Liver (tissue), 9 donors: ENCODE results near the gene COPA. TPM values are rescaled to one million over a fixed set of nuclear protein-coding genes. Genes with fewer than 3 reads are reported as not detected.

Experiments
- DNase-seq: peaks from one replicate; pipeline ENCODE4 v3.0.0-alpha.2; 2017; ENCODE audit warnings: low spot score
- H3K27ac ChIP-seq, 2 donors: one replicate each; pipeline ENCODE4 v1.7.0; 2013; ENCODE audit warnings: inconsistent platforms in 2 of 2, low read length in 2 of 2, control low read depth in 1 of 2, low read depth in 1 of 2, mild to moderate bottlenecking in 1 of 2
- H3K27me3 ChIP-seq, 4 donors: one replicate each; pipeline versions ENCODE4 v1.6.1 to v1.7.0; 2013; ENCODE audit warnings: low read length in 3 of 4, inconsistent platforms in 1 of 4, mild to moderate bottlenecking in 1 of 4, moderate library complexity in 1 of 4; ENCODE audit not compliant: control insufficient read depth in 4 of 4, insufficient read depth in 4 of 4
- H3K36me3 ChIP-seq, 4 donors: one replicate each; pipeline versions ENCODE4 v1.6.1 to v1.7.0; 2013; ENCODE audit warnings: low read length in 3 of 4, mild to moderate bottlenecking in 3 of 4, low read depth in 1 of 4, moderate library complexity in 1 of 4; ENCODE audit not compliant: control insufficient read depth in 4 of 4, insufficient read depth in 3 of 4
- H3K4me1 ChIP-seq, 4 donors: one replicate each; pipeline versions ENCODE4 v1.6.1 to v1.7.0; 2013; ENCODE audit warnings: low read length in 3 of 4, mild to moderate bottlenecking in 3 of 4, moderate library complexity in 1 of 4; ENCODE audit not compliant: control insufficient read depth in 4 of 4, insufficient read depth in 4 of 4
- H3K4me3 ChIP-seq, 3 donors: one replicate each; pipeline versions ENCODE4 v1.6.1 to v1.7.0; 2013; ENCODE audit warnings: low read length in 3 of 3, control low read depth in 1 of 3, low read depth in 1 of 3, mild to moderate bottlenecking in 1 of 3
- H3K9ac ChIP-seq, 2 donors: one replicate each; pipeline ENCODE4 v1.7.0; 2013; ENCODE audit warnings: low read length in 2 of 2, mild to moderate bottlenecking in 2 of 2, moderate library complexity in 2 of 2, control low read depth in 1 of 2, low read depth in 1 of 2
- H3K9me3 ChIP-seq, 4 donors: one replicate each; pipeline versions ENCODE4 v1.6.1 to v1.7.0; 2013; ENCODE audit warnings: low read length in 3 of 4; ENCODE audit not compliant: control insufficient read depth in 4 of 4
- EGR1 ChIP-seq, 2 donors: IDR thresholded peaks; 2 replicates each; pipeline ENCODE4 v1.6.1; 2016 to 2018; ENCODE audit warnings: antibody characterized with exemption in 2 of 2, low read depth in 2 of 2
- FOXA1 ChIP-seq: IDR thresholded peaks from 2 replicates; pipeline ENCODE4 v1.6.1; 2016; ENCODE audit warnings: antibody characterized with exemption
- FOXA2 ChIP-seq: IDR thresholded peaks from 2 replicates; pipeline ENCODE4 v1.6.1; 2016; ENCODE audit warnings: antibody characterized with exemption
- GABPA ChIP-seq, 2 donors: IDR thresholded peaks in 1 of 2; conservative IDR thresholded peaks in 1 of 2; 2 replicates each; pipeline ENCODE4 v1.6.1; 2016; ENCODE audit warnings: antibody characterized with exemption in 2 of 2, mild to moderate bottlenecking in 1 of 2, moderate library complexity in 1 of 2
- HNF4A ChIP-seq, 2 donors: conservative IDR thresholded peaks; 2 replicates each; pipeline ENCODE4 v1.6.1; 2016; ENCODE audit warnings: antibody characterized with exemption in 2 of 2, mild to moderate bottlenecking in 2 of 2
- HNF4G ChIP-seq: IDR thresholded peaks from 2 replicates; pipeline ENCODE4 v1.6.1; 2016; ENCODE audit warnings: antibody characterized with exemption
- JUND ChIP-seq, 2 donors: IDR thresholded peaks; 2 replicates each; pipeline ENCODE4 v1.6.1; 2016; ENCODE audit warnings: antibody characterized with exemption in 2 of 2
- NR2F2 ChIP-seq: IDR thresholded peaks from 2 replicates; pipeline ENCODE4 v1.6.1; 2016; ENCODE audit warnings: antibody characterized with exemption
- RAD21 ChIP-seq, 2 donors: IDR thresholded peaks; 2 replicates each; pipeline ENCODE4 v1.6.1; 2016; ENCODE audit warnings: antibody characterized with exemption in 2 of 2, mild to moderate bottlenecking in 2 of 2
- RXRA ChIP-seq, 2 donors: IDR thresholded peaks; 2 replicates each; pipeline ENCODE4 v1.6.1; 2017 to 2018; ENCODE audit warnings: antibody characterized with exemption in 2 of 2, mild to moderate bottlenecking in 1 of 2
- SP1 ChIP-seq: IDR thresholded peaks from 2 replicates; pipeline ENCODE4 v1.6.1; 2018; ENCODE audit warnings: antibody characterized with exemption, mild to moderate bottlenecking
- TAF1 ChIP-seq: conservative IDR thresholded peaks from 2 replicates; pipeline ENCODE4 v1.6.1; 2016; ENCODE audit warnings: antibody characterized with exemption, mild to moderate bottlenecking
- YY1 ChIP-seq: IDR thresholded peaks from 2 replicates; pipeline ENCODE4 v1.6.1; 2016; ENCODE audit warnings: antibody characterized with exemption, mild to moderate bottlenecking
- WGBS: extraction: QIAGEN DNeasy Blood & Tissue Kit; methylation state at CpG from one replicate; pipeline ENCODE4 v1.1.7; 2013; 5-methylcytosine and 5-hydroxymethylcytosine counted together
- polyA plus RNA-seq, 2 donors: library from polyadenylated mRNA; stranded (reverse) in 1 of 2; unstranded in 1 of 2; fragments of 200-250 nt in 1 of 2; fragments of >200 nt in 1 of 2; fragmentation: Nextera tagmentation in 1 of 2; extraction: Ambion mirVana in 1 of 2; gene quantifications; one replicate each; pipeline versions ENCODE4 v1.2.1 to v1.2.3, GENCODE V29; 2013 to 2015
- total RNA-seq, 2 donors: library from RNA; depleted of rRNA; stranded (reverse); fragments of >200 nt; gene quantifications; one replicate each; pipeline ENCODE4 v1.2.3, GENCODE V29; 2014
- TF ChIP-seq, protein P1 (sequence below): IDR thresholded peaks from 2 replicates; pipeline ENCODE4 v1.6.1; 2016; ENCODE audit warnings: antibody characterized with exemption
- TF ChIP-seq, protein P2 (sequence below): IDR thresholded peaks from 2 replicates; pipeline ENCODE4 v1.6.1; 2016; ENCODE audit warnings: antibody characterized with exemption, mild to moderate bottlenecking
- TF ChIP-seq, protein P3 (sequence below): IDR thresholded peaks from 2 replicates; pipeline ENCODE4 v1.6.1; 2016; ENCODE audit warnings: antibody characterized with exemption
- TF ChIP-seq, protein P4 (sequence below): IDR thresholded peaks from 2 replicates; pipeline ENCODE4 v1.6.1; 2016; ENCODE audit warnings: antibody characterized with exemption
- TF ChIP-seq, protein P5 (sequence below): fragments of 150-350 bp; IDR thresholded peaks from 2 replicates; pipeline ENCODE4 v1.5.1; 2017; ENCODE audit warnings: improper control_type of control experiment, low read depth, low read length; ENCODE audit not compliant: missing input control
- donor health status: healthy.
- donor health status: healthy.
- donor health status: healthy.
- donor health status: healthy.
- donor health status: healthy.

Gene COPA
- total and polyA plus RNA-seq, 4 donors = 46.8 to 145 (median 75.9) TPM

DNA sequence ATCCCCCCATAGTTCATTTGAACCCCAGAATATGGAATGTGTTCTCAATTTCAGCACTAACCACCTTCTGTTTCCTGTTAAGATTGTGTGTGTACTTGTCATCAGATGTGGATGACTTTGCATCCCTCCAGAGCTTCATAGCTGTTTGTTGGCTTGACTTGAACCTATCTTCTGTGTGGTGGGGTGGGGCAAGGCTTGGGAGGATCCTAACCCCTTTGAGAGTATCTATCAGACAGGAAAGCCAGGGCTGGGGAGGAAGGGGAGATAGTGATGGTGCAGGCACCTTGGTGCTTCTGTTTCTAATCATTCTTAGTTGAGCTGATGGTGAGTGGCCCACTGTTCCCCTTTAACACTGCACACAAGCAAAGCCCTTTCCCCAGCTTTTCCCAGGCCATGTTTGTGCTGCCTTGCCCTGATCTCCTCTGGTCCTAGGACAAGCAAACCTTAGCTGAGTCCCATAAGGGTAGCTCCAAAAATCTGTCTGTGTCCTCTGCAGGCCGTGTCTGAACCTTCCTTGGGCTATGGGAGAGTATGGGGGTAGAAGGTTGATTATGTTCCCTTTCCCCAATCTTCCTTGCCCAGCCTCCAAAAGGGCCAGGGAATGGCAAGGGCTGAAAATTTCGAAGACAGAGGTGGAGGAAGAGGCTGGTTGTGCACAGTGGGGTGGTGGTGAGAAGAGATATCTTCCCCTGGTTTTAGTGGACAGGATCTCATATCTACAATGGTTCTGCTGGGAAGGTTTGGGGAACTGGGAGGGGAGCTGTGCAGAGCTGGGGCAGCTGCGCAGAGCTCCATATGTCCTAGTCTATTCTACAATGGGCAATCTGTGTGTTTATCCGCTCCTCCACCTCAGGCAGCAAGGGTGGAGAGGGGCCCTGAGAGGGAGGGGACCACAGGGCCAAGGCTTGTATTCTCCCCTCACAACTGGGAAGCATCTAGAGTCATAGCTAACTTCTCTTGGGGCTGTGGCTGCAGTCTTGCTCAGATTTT lies 25.2 kb upstream of the COPA start:
- no peaks in the 10 kb centered on the region for H3K36me3 ChIP-seq
- 81% methylated on average over 4 of the region's 4 CpGs for WGBS
- H3K27me3 ChIP-seq = no peaks in the 10 kb centered on the region
- H3K4me3 ChIP-seq = no peak overlapping the region
- no peak overlapping the region for H3K27ac ChIP-seq
- peak; percentile 23 for DNase-seq
- H3K4me1 ChIP-seq = no peaks in the 10 kb centered on the region
- TF ChIP-seq, protein P1, sequence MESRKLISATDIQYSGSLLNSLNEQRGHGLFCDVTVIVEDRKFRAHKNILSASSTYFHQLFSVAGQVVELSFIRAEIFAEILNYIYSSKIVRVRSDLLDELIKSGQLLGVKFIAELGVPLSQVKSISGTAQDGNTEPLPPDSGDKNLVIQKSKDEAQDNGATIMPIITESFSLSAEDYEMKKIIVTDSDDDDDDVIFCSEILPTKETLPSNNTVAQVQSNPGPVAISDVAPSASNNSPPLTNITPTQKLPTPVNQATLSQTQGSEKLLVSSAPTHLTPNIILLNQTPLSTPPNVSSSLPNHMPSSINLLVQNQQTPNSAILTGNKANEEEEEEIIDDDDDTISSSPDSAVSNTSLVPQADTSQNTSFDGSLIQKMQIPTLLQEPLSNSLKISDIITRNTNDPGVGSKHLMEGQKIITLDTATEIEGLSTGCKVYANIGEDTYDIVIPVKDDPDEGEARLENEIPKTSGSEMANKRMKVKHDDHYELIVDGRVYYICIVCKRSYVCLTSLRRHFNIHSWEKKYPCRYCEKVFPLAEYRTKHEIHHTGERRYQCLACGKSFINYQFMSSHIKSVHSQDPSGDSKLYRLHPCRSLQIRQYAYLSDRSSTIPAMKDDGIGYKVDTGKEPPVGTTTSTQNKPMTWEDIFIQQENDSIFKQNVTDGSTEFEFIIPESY = no peak
- TF ChIP-seq HNF4G (no peak), FOXA2 (no peak), RAD21 (IDR thresholded peaks at IDR 0.05) (no peak), JUND (IDR thresholded peaks at IDR 0.05) (no peak), TAF1 (no peak), NR2F2 (no peak), SP1 (no peak), RXRA (IDR thresholded peaks at IDR 0.05) (no peak), EGR1 (IDR thresholded peaks at IDR 0.05; ENCODE audit: low read depth in 2 of 2) (no peak), GABPA (IDR thresholded peaks at IDR 0.05 in 1 of 2, conservative IDR thresholded peaks at IDR 0.05 in 1 of 2) (no peak), FOXA1 (no peak), YY1 (no peak), HNF4A (conservative IDR thresholded peaks at IDR 0.05) (no peak)
- TF ChIP-seq, protein P2, sequence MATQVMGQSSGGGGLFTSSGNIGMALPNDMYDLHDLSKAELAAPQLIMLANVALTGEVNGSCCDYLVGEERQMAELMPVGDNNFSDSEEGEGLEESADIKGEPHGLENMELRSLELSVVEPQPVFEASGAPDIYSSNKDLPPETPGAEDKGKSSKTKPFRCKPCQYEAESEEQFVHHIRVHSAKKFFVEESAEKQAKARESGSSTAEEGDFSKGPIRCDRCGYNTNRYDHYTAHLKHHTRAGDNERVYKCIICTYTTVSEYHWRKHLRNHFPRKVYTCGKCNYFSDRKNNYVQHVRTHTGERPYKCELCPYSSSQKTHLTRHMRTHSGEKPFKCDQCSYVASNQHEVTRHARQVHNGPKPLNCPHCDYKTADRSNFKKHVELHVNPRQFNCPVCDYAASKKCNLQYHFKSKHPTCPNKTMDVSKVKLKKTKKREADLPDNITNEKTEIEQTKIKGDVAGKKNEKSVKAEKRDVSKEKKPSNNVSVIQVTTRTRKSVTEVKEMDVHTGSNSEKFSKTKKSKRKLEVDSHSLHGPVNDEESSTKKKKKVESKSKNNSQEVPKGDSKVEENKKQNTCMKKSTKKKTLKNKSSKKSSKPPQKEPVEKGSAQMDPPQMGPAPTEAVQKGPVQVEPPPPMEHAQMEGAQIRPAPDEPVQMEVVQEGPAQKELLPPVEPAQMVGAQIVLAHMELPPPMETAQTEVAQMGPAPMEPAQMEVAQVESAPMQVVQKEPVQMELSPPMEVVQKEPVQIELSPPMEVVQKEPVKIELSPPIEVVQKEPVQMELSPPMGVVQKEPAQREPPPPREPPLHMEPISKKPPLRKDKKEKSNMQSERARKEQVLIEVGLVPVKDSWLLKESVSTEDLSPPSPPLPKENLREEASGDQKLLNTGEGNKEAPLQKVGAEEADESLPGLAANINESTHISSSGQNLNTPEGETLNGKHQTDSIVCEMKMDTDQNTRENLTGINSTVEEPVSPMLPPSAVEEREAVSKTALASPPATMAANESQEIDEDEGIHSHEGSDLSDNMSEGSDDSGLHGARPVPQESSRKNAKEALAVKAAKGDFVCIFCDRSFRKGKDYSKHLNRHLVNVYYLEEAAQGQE = no peak
- TF ChIP-seq, protein P3, sequence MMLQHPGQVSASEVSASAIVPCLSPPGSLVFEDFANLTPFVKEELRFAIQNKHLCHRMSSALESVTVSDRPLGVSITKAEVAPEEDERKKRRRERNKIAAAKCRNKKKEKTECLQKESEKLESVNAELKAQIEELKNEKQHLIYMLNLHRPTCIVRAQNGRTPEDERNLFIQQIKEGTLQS = no peak
- TF ChIP-seq, protein P4, sequence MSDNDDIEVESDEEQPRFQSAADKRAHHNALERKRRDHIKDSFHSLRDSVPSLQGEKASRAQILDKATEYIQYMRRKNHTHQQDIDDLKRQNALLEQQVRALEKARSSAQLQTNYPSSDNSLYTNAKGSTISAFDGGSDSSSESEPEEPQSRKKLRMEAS = no peak
- TF ChIP-seq, protein P5, sequence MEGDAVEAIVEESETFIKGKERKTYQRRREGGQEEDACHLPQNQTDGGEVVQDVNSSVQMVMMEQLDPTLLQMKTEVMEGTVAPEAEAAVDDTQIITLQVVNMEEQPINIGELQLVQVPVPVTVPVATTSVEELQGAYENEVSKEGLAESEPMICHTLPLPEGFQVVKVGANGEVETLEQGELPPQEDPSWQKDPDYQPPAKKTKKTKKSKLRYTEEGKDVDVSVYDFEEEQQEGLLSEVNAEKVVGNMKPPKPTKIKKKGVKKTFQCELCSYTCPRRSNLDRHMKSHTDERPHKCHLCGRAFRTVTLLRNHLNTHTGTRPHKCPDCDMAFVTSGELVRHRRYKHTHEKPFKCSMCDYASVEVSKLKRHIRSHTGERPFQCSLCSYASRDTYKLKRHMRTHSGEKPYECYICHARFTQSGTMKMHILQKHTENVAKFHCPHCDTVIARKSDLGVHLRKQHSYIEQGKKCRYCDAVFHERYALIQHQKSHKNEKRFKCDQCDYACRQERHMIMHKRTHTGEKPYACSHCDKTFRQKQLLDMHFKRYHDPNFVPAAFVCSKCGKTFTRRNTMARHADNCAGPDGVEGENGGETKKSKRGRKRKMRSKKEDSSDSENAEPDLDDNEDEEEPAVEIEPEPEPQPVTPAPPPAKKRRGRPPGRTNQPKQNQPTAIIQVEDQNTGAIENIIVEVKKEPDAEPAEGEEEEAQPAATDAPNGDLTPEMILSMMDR = no peak
- no peak overlapping the region for H3K9ac ChIP-seq
- H3K9me3 ChIP-seq = no peaks in the 10 kb centered on the region
